Stimulated activated CD8-positive, alpha-beta memory T cell treated with anti-CD3 and anti-CD28 coated beads, Interleukin-7, amount 100 ng/mL, for 1 hour (primary cell): Measurements from ENCODE around the gene HOXB13.

ENCODE experiments used
- DNase-seq, 2 donors: peaks; one replicate each; pipeline ENCODE4 v3.0.0-alpha.2; 2020; ENCODE audit warnings: low read depth in 2 of 2

The HOXB13 gene

GRCh38 chr17:48748718-48749566 lies 20.4 kb upstream of the HOXB13 start:
- no peak for DNase-seq

- DNase-seq: no peak
These were observed 19.2 kb upstream of the HOXB13 start for GRCh38 chr17:48747445-48748363.

GRCh38 chr17:48746916-48747444 lies 18.4 kb upstream of the HOXB13 start:
- no peak for DNase-seq

- DNase-seq: no peak
These were observed 17.1 kb upstream of the HOXB13 start for GRCh38 chr17:48745381-48746275.

GRCh38 chr17:48740537-48740936 lies 12.0 kb upstream of the HOXB13 start:
- DNase-seq: no peak

GRCh38 chr17:48738803-48739526 lies 10.4 kb upstream of the HOXB13 start:
- no peak for DNase-seq

- DNase-seq: no peak
These were observed 9.9 kb upstream of the HOXB13 start for GRCh38 chr17:48738424-48738802.

- DNase-seq: no peak
These were observed 8.9 kb upstream of the HOXB13 start for GRCh38 chr17:48737330-48738043.

GRCh38 chr17:48735062-48735351 lies 6.5 kb upstream of the HOXB13 start:
- no peak for DNase-seq

- no peak for DNase-seq
These were observed 5.9 kb upstream of the HOXB13 start for GRCh38 chr17:48734333-48735061.

GRCh38 chr17:48733632-48734328 lies 5.2 kb upstream of the HOXB13 start:
- DNase-seq: no peak

- no peak for DNase-seq
These were observed 4.4 kb upstream of the HOXB13 start for GRCh38 chr17:48732688-48733629.

- DNase-seq: no peak
These were observed 2.8 kb upstream of the HOXB13 start for GRCh38 chr17:48731355-48731754.

- no peak for DNase-seq
These were observed 1.6 kb upstream of the HOXB13 start for GRCh38 chr17:48730240-48730550.

- no peak for DNase-seq
These were observed 1.0 kb upstream of the HOXB13 start for GRCh38 chr17:48729335-48730239.

GRCh38 chr17:48727415-48728175 lies 955 bp downstream of the HOXB13 start:
- DNase-seq: no peak
